Subcutaneous adipose tissue (tissue), 4 donors: ENCODE results near the gene IFNE. TPM values are rescaled to one million over a fixed set of nuclear protein-coding genes. Genes with fewer than 3 reads are reported as not detected.

Experiments
- CTCF ChIP-seq: fragments of 450-650 bp; IDR thresholded peaks from one replicate; pipeline ENCODE4 v1.5.1; 2016; ENCODE audit warnings: low read depth, mild to moderate bottlenecking, control low read depth, antibody characterized with exemption, moderate library complexity
- total RNA-seq, 4 donors: library from RNA; depleted of rRNA; stranded (reverse); fragments of >200 nt; gene quantifications; one replicate each; pipeline ENCODE4 v1.1.0, GENCODE V29; 2016

The IFNE gene
- total RNA-seq, 4 donors from 2014 or later = not detected

DNA sequence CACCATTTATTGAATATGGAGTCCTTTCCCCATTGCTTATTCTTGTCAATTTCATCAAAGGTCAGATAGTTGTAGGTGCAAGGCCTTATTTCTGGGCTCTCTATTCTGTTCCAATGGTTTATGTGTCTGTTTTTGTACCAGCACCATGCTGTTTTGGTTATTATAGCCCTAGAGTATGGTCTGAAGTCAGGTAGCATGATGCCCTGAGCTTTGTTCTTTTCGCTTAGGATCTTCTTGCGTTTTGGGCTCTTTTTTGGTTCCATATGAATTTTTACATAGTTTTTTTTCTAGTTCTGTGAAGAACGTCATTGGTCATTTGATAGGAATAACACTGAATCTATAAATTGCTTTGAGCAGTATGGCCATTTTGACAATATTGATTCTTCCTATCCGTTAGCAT lies 40.2 kb upstream of the IFNE start:
- TF ChIP-seq CTCF = no peak

DNA sequence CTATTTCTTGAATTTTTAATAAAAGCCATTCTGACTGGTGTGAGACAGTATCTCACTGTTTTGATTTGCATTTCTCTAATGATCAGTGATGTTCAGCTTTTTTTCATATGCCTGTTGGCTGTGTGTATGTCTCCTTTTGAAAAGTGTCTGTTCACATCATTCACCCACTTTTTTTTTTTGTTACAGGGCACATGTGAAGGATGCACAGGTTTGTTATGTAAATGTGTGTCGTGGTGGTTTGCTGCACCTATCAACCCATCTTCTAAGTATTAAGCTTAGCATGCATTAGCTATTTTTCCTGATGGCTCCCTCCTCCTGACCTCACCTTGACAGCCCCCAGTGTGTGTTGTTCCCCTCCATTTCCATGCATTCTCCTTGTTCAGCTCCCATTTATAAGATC lies 39.3 kb upstream of the IFNE start:
- TF ChIP-seq CTCF = no peak

GRCh38 chr9:21520501-21521228 lies 38.6 kb upstream of the IFNE start:
- TF ChIP-seq CTCF = no peak

DNA sequence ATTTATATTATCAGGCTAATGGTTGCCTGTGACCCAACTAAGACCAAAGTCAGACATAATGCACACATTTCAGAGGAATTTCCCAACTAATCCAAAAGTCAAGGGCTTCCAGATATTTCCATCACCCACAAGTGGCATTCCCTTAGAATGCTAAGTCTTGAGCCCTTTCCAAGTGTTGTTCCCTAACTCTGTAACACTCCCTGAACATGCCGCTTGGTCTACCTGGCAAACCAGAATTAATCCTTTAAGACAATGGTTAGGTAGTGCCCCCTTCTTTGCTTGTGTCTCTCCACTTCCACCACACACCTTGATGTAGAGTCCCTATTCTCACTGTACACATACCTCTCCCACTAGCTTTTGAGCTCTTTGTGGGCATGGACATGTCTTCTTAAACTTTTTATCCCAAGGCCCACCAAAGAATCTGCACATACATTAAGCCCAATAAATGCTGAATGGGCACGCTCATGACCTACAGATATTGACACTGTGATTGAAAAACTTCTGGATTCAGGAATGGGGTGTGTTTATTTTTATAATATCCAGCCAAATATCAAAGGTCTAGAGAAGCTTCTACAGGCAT lies 37.8 kb upstream of the IFNE start:
- no peak for TF ChIP-seq CTCF

GRCh38 chr9:21516796-21517195 lies 34.7 kb upstream of the IFNE start:
- no peak for TF ChIP-seq CTCF

DNA sequence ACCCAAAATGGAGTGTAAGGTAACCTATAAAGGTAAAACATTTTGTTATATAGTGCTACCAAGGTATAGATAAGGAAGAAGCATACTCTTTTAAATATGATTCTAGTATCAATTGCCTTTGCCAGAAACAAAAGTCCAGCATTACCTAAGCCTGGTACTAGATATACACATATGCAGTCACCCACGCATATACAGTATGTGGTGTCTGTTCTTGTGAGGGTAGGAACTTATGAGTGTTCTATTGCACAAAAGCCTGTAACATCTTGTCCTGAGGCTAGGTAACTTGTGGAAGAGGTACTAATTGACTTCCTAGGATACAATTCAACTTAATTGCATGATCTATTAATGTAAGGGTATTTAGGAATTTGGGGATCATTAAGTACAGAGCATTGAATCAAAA lies 31.3 kb upstream of the IFNE start:
- TF ChIP-seq CTCF = no peak

DNA sequence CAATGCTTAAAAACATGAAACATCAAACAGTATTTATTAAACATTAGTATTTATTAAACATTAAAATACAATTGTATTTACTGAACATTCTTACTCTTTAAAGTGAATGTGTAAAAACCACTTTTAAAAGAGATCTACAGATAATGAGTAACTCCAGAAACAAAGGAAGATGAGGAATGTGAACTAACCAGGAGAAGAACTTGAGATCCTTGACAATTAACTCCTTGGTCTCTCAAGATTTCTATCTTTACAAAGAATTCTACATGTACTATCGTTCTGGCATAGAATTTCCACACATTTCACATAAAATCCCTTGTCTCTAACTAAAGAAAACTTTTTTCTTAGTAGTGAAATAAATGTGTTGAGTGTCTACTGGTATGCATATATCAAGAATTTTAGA lies 28.7 kb upstream of the IFNE start:
- no peak for TF ChIP-seq CTCF
